ENCODE measurements around the gene KRTAP5-5.
"Not testable (repeated sequence)": the region's sequence is repeated elsewhere in the genome, so short reads cannot be mapped to it uniquely, and the experiment has no call there.

Gene KRTAP5-5

GRCh38 chr11:1629326-1630185 is at the start of gene KRTAP5-5:
Gene KRTAP5-5 (plus strand): TSS chr11:1629775. CDS start chr11:1629841, 66 bp downstream.
- no peak for DNase-seq

DNA sequence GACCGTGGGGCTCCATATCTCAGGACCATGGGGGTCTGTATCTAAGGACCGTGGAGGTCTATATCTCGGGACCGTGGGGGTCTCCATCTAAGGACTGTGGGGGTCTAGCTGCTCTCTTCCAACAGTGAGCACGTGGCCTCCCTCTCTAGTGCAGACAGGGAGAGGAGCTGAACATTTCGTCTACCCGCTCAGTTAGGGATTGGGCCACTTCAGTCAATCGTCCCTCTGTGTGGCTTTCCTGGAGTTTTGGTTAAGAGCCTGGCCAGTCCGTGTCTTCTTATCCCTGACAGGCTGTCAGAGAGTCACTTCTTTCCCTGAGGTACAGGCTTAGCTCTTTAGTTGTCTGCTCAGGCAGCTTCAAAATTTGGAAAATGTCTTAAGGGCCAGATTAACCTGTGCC is 47.6 kb upstream of the KRTAP5-5 start:
- no peak for DNase-seq

DNA sequence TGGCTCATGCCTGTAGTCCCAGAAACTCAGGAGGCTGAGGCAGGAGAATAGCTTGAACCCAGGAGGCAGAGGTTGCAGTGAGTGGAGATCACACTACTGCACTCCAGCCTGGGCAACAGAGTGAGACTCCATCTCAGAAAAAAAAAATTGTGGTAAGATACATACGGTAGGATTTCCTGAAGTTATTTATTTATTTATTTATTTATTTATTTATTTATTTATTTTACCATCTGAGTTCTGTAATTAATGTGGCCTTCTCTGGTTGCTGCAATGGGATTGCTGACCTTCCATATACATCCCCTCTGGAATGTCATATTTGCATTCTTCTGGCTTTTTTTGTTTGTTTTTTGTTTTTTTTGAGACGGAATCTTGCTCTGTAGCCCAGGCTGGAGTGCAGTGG is 46.7 kb upstream of the KRTAP5-5 start:
- not testable (repeated sequence) for DNase-seq

DNA sequence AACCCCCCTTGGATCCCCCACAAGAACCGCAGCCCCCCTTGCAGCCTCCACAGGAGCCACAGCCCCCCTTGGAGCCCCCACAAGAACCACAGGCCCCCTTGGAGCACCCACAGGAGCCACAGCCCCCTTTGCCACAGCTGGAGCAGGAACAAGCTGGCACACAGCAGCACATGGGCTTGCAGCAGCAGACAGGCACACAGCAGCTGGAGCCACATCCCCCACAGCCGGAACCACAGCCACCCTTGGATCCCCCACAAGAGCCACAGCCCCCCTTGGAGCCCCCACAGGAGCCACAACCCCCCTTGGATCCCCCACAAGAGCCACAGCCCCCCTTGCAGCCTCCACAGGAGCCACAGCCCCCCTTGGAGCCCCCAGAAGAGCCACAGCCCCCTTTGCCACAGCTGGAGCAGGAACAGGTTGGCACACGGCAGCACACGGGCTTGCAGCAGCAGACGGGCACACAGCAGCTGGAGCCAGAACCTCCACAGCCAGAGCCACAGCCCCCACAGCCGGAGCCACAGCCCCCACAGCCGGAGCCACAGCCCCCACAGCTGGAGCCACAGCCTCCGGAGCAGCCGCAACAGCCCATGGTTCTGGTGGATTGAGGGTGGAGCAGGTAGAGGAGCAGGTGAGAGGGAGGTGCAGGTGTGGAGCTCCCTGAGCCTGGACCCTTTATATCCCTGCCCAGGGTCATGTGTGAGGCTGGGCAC is 44.8 kb upstream of the KRTAP5-5 start, which contains the start of gene KRTAP5-1:
TSS of gene KRTAP5-1 (minus strand) at position 623 of the 710 bp plus-strand sequence. CDS start at position 589, 34 bp downstream.
- not testable (repeated sequence) for DNase-seq

DNA sequence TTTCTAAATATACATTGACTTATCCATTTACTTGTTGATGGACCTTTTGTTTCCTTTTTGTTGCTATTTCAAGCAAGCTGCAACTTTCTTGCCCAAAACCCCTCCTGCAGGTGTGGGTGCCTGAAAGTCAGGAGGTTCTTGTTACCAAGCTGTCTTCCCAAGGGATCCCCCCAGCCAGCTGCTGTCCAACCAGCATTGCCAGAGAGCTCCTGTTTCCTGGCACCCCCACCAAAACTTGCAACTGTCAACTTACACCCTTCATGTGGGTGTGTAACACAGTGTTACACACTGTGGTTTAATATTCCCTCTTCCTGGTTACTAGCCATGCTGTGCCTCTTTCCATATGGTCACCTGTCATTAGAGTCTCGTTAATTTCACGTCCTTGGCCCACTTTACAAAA is 42.9 kb upstream of the KRTAP5-5 start:
- DNase-seq = no peak

DNA sequence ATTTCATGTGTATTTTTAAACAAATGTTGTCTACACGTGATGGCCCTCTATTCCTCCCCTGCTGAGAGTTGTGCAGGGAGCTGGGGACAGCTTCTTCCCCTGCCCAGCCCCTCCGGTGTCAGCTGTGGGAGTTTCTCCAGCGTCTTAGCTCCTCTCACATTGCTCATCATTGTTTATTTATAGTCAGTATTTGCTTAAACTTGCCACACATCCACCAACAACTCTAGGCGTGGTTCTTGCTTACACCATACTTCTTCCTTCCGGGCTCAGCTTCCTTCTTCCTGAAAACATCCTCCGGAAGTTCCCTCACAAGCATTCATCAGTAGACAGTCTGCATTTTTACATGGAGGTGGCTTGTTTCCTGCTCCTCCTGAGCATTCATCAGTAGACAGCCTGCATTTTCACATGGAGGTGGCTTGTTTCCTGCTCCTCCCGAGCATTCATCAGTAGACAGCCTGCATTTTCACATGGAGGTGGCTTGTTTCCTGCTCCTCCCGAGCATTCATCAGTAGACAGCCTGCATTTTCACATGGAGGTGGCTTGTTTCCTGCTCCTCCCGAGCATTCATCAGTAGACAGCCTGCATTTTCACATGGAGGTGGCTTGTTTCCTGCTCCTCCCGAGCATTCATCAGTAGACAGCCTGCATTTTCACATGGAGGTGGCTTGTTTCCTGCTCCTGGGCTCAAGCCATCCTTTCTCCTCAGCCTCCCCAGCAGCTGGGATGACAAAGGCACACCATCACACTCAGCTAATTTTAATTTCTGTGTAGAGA is 40.2 kb upstream of the KRTAP5-5 start:
- not testable (repeated sequence) for DNase-seq

DNA sequence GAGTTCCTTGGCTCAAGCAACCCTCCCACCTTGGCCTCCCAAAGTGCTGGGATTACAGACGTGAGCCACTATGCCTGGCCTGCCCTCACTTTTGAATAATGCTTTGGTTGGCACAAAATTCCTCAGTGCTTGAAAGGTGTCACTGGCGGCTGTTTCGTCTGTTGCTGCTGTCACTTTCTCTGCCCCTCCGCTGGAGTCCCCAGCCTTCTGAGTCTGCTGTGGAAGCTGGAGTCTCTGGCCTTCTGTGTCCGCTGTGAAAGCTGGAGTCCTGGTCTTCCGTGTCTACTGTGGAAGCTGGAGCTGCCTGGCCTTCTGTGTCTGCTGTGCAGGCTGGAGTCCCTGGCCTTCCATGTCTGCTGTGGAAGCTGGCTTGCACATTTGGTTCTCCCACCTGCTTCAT is 39.6 kb upstream of the KRTAP5-5 start:
- no peak for DNase-seq

- no peak for DNase-seq
Observed at GRCh38 chr11:1592628-1593027, 36.9 kb upstream of the KRTAP5-5 start.

DNA sequence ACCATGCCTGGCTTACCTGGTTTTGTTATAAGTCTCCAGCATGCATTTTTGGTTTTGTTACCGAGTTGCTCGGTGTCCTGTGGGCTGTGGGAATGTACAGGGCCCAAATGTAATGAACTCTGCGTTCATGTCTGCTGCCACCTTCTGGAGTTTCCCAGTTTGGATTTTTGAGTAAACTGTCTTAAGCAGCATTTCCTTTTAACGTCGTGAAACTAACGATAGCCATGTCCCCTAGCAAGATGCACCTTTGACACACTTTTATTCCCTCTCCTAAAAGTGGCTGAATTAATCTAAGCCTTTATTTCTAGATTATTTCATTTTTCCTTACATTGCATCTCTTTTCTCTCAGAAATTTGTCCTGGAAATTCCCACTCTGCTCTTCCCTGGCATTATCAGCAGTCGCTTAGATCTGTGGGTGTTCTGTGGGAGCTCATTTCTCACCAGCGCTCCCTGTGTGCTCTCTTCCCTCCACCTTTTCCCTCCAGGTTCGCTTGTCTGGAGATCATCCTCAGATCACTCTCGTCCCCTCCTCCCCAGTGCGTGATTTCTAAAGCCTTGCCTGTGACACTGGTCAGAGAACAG is 33.5 kb upstream of the KRTAP5-5 start:
- DNase-seq = peak; percentile 60

- not testable (repeated sequence) for DNase-seq
Observed at GRCh38 chr11:1596576-1597121, 32.9 kb upstream of the KRTAP5-5 start.

- no peak for DNase-seq
Observed at GRCh38 chr11:1597331-1597993, 32.1 kb upstream of the KRTAP5-5 start.

DNA sequence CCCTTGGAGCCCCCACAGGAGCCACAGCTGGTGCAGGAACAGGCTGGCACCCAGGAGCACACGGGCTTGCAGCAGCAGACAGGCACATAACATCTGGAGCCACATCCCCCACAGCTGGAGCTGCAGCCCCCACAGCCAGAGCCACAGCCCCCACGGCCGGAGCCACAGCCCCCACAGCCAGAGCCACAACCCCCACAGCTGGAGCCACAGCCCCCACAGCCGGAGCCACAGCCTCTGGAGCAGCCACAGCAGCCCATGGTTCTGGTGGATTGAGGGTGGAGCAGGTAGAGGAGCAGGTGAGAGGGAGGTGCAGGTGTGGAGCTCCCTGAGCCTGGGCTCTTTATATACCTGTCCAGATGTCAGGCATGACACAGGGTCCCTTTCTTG is 31.6 kb upstream of the KRTAP5-5 start, which contains the start of gene KRTAP5-2:
TSS of gene KRTAP5-2 (minus strand) at position 301 of the 387 bp plus-strand sequence. CDS start at position 257, 44 bp downstream.
- DNase-seq = no peak

GRCh38 chr11:1598406-1598805 is 31.2 kb upstream of the KRTAP5-5 start:
- not testable (repeated sequence) for DNase-seq

DNA sequence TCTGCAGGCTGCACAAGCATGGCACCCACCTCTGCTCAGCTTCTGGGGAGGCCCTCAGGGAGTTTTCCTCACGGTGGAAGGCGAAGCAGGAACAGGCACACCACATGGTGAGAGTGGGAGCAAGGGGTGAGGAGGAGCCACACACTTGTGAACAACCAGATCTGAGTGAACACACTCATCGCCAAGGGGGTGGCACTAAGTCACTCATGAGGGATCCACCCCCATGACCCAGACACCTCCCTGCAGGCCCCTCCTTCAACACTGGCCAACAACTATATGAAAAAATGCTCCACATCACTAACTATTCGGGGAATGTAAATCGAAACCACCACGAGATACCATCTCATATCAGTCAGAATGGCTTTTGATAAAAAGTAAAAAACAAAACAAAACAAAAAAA is 30.8 kb upstream of the KRTAP5-5 start:
- DNase-seq = no peak

GRCh38 chr11:1600626-1601025 is 28.9 kb upstream of the KRTAP5-5 start:
- no peak for DNase-seq

GRCh38 chr11:1601663-1602062 is 27.9 kb upstream of the KRTAP5-5 start:
- not testable (repeated sequence) for DNase-seq

GRCh38 chr11:1603629-1604028 is 25.9 kb upstream of the KRTAP5-5 start:
- no peak for DNase-seq

- no peak for DNase-seq
Observed at GRCh38 chr11:1604181-1604580, 25.4 kb upstream of the KRTAP5-5 start.

DNA sequence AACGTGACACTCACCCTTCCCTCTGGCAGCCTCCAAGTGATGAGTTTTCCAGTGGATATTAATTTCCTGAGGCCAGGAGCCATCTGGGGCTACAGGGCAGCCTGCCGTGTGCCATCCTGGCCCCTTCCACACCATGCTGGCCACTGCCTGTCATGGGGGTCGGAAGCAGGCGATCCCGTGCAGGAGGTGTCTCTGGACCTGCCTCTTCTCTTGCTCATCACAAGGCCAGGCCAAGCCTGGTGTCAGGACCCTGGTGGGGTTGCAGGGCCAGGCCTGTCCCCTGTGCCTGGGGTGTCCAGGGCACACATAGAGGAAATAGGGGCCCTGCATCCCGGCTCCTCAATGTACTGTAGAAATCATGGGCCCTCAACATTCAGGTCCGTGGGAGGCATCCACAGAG is 24.9 kb upstream of the KRTAP5-5 start:
- no peak for DNase-seq

DNA sequence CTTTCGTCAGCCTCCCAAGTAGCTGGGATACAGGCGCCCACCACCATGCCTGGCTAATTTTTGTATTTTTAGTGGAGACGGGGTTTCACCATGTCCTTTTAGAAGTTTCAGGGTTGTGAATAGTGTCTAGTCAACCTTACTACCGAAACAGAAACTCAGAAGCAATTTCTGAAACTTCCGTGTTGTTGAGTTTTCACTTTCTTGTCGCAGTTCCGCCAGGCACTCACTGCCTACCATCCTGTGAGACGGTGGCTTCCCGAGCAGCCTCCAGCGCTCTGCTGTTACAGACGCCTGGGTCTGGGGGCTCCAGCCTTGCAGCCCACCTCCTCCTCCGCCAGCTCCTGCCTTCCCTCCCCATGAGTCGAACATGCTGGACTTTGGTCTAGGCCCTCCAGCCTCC is 23.7 kb upstream of the KRTAP5-5 start:
- DNase-seq = not testable (repeated sequence)

- not testable (repeated sequence) for DNase-seq
Observed at GRCh38 chr11:1607156-1607845, 22.3 kb upstream of the KRTAP5-5 start.
